SK-N-MC (cell line): ENCODE measurements around the gene AKTIP.
A peak's percentile ranks its signal among the peaks of the same experiment; 100 is the strongest.
"Not testable (repeated sequence)": the region's sequence is repeated elsewhere in the genome, so short reads cannot be mapped to it uniquely, and the experiment has no call there.

ENCODE experiments used
- DNase-seq: peaks from one replicate; pipeline ENCODE4 v3.0.0-alpha.2; 2011; ENCODE audit warnings: low read depth, low spot score
- H3K27ac ChIP-seq: fragments of 200-600 bp; sonication (generic); 2 replicates; pipeline ENCODE4 v1.5.1; 2016; ENCODE audit warnings: mixed run types
- H3K36me3 ChIP-seq: fragments of 200-600 bp; sonication (generic); 2 replicates; pipeline ENCODE4 v1.6.1; 2017; ENCODE audit warnings: antibody characterized with exemption, low read length, mixed read lengths; ENCODE audit not compliant: insufficient read depth
- H3K4me3 ChIP-seq: fragments of 200-600 bp; sonication (generic); 2 replicates; pipeline ENCODE4 v1.5.1; 2016
- H3K9ac ChIP-seq: fragments of 200-600 bp; sonication (generic); 2 replicates; pipeline ENCODE4 v1.8.0; 2017; ENCODE audit warnings: mixed run types, mixed read lengths; ENCODE audit not compliant: insufficient read length
- H3K9me3 ChIP-seq: fragments of 200-600 bp; sonication (generic); 2 replicates; pipeline ENCODE4 v1.6.1; 2017; ENCODE audit warnings: low read depth, mild to moderate bottlenecking, antibody characterized with exemption, low read length, moderate library complexity, mixed read lengths
- EZH2 ChIP-seq: fragments of 200-600 bp; sonication (generic); IDR thresholded peaks from one replicate; pipeline ENCODE4 v1.6.1; 2017; ENCODE audit warnings: antibody characterized with exemption
- FOXP2 ChIP-seq: optimal IDR thresholded peaks from 2 replicates; pipeline ENCODE3; 2011; ENCODE audit warnings: mild to moderate bottlenecking, moderate library complexity; ENCODE audit not compliant: insufficient read depth; ENCODE audit errors: extremely low read length, control extremely low read depth
- POLR2AphosphoS5 ChIP-seq: IDR thresholded peaks from 2 replicates; pipeline ENCODE4 v1.6.1; 2012; ENCODE audit warnings: mild to moderate bottlenecking, low read depth, low read length, borderline replicate concordance

AKTIP gene

GRCh38 chr16:53518550-53519416, 15.8 kb upstream of the AKTIP start:
- DNase-seq, result peak; percentile 48
- H3K36me3 ChIP-seq, result no peaks in the 10 kb centered on the region
- peak overlapping the region; percentile 46; the same call in 1 of the 2 replicates for H3K27ac ChIP-seq
- TF ChIP-seq EZH2 (no peak), POLR2AphosphoS5 (no peak; the same call in 1 of the 2 replicates), FOXP2 (no peak)
- H3K9me3 ChIP-seq, result no peaks in the 10 kb centered on the region
- H3K4me3 ChIP-seq, result peak overlapping the region; percentile 28; the same call in 1 of the 2 replicates
- H3K9ac ChIP-seq, result no peak overlapping the region

- Histone ChIP-seq H3K36me3 (no peaks in the 10 kb centered on the region), H3K9me3 (no peaks in the 10 kb centered on the region), H3K9ac (no peak overlapping the region), H3K27ac (no peak overlapping the region), H3K4me3 (no peak overlapping the region)
- TF ChIP-seq POLR2AphosphoS5 (no peak), FOXP2 (no peak), EZH2 (no peak)
- DNase-seq, result no peak
Measured at GRCh38 chr16:53517851-53518250, 14.8 kb upstream of the AKTIP start.

GRCh38 chr16:53515811-53516210, 12.8 kb upstream of the AKTIP start:
- H3K9ac ChIP-seq, result no peak overlapping the region
- no peak for DNase-seq
- no peak for TF ChIP-seq POLR2AphosphoS5
- TF ChIP-seq EZH2, result no peak
- H3K36me3 ChIP-seq, result no peaks in the 10 kb centered on the region
- H3K27ac ChIP-seq, result no peak overlapping the region
- no peak overlapping the region for H3K4me3 ChIP-seq
- no peaks in the 10 kb centered on the region for H3K9me3 ChIP-seq

DNA sequence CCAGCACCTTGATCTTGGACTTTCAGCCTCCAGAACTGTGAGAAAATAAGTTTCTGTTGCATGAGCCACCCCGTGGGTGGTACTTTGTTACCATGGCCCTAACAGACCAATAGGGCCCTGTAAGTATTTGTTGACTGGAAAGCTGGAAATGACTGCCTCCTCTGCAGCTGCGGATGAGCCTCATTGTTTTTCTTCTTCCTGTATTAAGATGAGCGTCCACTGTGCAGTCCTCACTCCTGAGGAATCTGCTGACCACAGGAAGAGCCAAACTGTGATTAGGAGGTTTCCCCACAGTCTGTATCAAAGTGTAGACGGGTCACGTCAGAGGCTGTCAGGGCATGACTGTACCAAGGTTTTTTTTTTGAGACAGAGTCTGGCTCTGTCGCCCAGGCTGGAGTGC, 12.2 kb upstream of the AKTIP start:
- H3K9ac ChIP-seq, result no peak overlapping the region
- H3K36me3 ChIP-seq, result no peaks in the 10 kb centered on the region
- H3K9me3 ChIP-seq, result no peaks in the 10 kb centered on the region
- no peak for DNase-seq
- no peak overlapping the region for H3K27ac ChIP-seq
- H3K4me3 ChIP-seq, result no peak overlapping the region
- TF ChIP-seq EZH2, result no peak
- no peak for TF ChIP-seq FOXP2
- TF ChIP-seq POLR2AphosphoS5, result no peak

DNA sequence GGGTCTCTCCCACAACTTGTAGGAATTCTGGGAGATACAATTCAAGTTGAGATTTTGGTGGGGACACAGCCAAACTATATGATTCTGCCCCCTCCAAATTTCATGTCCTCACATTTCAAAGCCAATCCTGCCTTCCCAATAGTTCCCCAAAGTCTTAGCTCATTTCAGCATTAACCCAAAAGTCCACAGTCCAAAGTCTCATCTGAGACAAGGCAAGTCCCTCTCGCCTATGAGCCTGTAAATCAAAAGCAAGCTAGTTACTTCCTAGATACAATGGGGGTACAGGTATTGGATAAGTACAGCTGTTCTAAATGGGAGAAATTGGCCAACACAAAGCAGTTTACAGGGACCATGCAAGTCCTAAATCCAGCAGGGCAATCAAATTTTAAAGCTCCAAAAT, 9.8 kb upstream of the AKTIP start:
- not testable (repeated sequence) for DNase-seq, H3K9me3 ChIP-seq, H3K9ac ChIP-seq, H3K4me3 ChIP-seq, H3K36me3 ChIP-seq, H3K27ac ChIP-seq

DNA sequence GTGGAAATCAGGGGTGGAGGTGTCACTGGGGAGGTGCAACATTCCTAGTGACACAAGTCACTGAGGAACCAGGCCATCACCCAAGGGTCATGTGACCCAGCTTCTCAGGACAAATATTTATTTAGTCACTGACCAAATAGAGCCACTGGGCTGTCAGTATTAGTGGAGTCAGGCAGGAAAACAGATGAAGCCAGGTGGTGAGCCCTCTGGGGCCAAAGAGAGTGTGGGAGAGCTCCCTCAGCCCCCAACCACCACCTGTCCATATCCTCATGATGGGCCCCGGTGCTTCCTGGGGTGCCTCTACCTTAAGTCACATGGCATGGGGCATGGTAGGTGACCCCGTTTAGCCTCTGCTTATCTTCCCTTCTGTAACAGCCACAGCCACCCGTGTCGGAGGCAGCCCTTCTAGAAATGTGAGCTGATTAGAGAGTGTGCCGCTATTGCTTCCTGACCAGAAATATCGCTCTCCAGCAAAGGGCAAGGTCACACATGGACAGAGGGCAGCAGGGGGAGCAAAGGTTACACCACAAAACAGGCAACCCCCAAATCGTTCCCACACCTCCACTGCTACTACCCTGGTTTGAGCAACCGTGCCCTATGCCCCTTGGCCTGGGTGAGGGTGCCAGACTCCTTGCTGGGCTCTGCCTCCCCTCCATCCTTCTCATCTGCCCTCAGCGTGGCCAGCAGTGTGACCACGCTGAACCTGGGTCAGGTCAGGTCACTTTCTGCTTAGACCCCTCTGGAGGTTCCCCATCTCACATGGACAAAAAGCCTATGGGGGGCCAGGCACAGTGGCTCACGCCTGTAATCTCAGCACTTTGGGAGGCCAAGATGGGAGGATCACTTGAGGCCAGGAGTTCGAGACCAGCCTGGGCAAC, 8.6 kb upstream of the AKTIP start:
- DNase-seq, result no peak
- H3K9ac ChIP-seq, result no peak overlapping the region
- no peak overlapping the region for H3K4me3 ChIP-seq
- no peaks in the 10 kb centered on the region for H3K9me3 ChIP-seq
- no peak overlapping the region for H3K27ac ChIP-seq
- no peaks in the 10 kb centered on the region for H3K36me3 ChIP-seq
- no peak for TF ChIP-seq FOXP2
- TF ChIP-seq POLR2AphosphoS5, result no peak
- no peak for TF ChIP-seq EZH2

GRCh38 chr16:53511084-53511402, 8.0 kb upstream of the AKTIP start:
- Histone ChIP-seq H3K27ac (no peak overlapping the region), H3K4me3 (no peak overlapping the region), H3K9ac (no peak overlapping the region), H3K36me3 (no peaks in the 10 kb centered on the region), H3K9me3 (no peaks in the 10 kb centered on the region)
- TF ChIP-seq EZH2 (no peak), POLR2AphosphoS5 (no peak), FOXP2 (no peak)
- DNase-seq, result no peak

- no peak for DNase-seq
- H3K9me3 ChIP-seq, result no peaks in the 10 kb centered on the region
- no peak overlapping the region for H3K9ac ChIP-seq
- no peaks in the 10 kb centered on the region for H3K36me3 ChIP-seq
- no peak for TF ChIP-seq POLR2AphosphoS5
- TF ChIP-seq FOXP2, result no peak
- H3K27ac ChIP-seq, result no peak overlapping the region
- H3K4me3 ChIP-seq, result no peak overlapping the region
Measured at GRCh38 chr16:53510704-53511070, 7.7 kb upstream of the AKTIP start.
